Measurements from ENCODE around the gene FBH1. TPM values are rescaled to one million over a fixed set of nuclear protein-coding genes. Genes with fewer than 3 reads are reported as not detected.

The FBH1 gene
- total RNA-seq, 1 donor from 2014 or later: 54.9 TPM

GRCh38 chr10:5882961-5883360 is 7.1 kb upstream of the FBH1 start:
- Histone ChIP-seq H3K27me3 (ENCODE audit: control insufficient read depth, insufficient read depth, low read length) (no peaks in the 10 kb centered on the region), H3K4me3 (ENCODE audit: low read depth, low read length) (no peak overlapping the region), H3K36me3 (ENCODE audit: control insufficient read depth, insufficient read depth, low read length) (peaks cover 4% of the 10 kb centered on the region)
- TF ChIP-seq CTCF (IDR thresholded peaks at IDR 0.05; ENCODE audit: insufficient read depth, low read length, poor library complexity, severe bottlenecking): no peak
- no peak for DNase-seq (ENCODE audit: low read depth)

GRCh38 chr10:5885619-5886018 is 4.4 kb upstream of the FBH1 start:
- TF ChIP-seq CTCF (IDR thresholded peaks at IDR 0.05; ENCODE audit: insufficient read depth, low read length, poor library complexity, severe bottlenecking): no peak
- Histone ChIP-seq H3K27me3 (ENCODE audit: control insufficient read depth, insufficient read depth, low read length) (no peaks in the 10 kb centered on the region), H3K4me3 (ENCODE audit: low read depth, low read length) (no peak overlapping the region), H3K36me3 (ENCODE audit: control insufficient read depth, insufficient read depth, low read length) (peaks cover 4% of the 10 kb centered on the region)
- no peak for DNase-seq (ENCODE audit: low read depth)

GRCh38 chr10:5887029-5887428 is 3.0 kb upstream of the FBH1 start:
- no peak for DNase-seq (ENCODE audit: low read depth)
- H3K36me3 ChIP-seq (ENCODE audit: control insufficient read depth, insufficient read depth, low read length): peaks cover 2% of the 10 kb centered on the region
- TF ChIP-seq CTCF (IDR thresholded peaks at IDR 0.05; ENCODE audit: insufficient read depth, low read length, poor library complexity, severe bottlenecking): no peak
- H3K4me3 ChIP-seq (ENCODE audit: low read depth, low read length): no peak overlapping the region
- no peaks in the 10 kb centered on the region for H3K27me3 ChIP-seq (ENCODE audit: control insufficient read depth, insufficient read depth, low read length)

DNA sequence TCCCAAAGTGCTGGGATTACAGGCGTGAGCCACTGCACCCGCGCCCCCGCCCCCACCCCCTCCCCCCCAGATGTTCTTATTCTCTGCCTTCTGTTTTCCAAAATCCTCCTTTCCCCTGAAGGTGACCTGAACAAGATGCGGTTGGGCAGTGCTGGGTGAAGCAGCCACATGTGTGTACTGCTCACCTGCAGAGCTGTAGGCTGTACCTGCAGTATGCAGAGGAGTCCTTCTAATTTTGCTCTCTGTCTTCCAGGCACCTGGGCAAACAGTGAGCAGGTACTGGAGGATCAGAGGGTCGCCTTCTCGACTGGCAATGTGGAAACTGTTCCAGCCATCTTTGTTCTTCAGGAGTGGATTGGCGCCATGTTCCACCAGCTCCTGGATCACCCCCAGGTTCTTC is 2.4 kb upstream of the FBH1 start:
- no peaks in the 10 kb centered on the region for H3K27me3 ChIP-seq (ENCODE audit: control insufficient read depth, insufficient read depth, low read length)
- H3K36me3 ChIP-seq (ENCODE audit: control insufficient read depth, insufficient read depth, low read length): peaks cover 2% of the 10 kb centered on the region
- TF ChIP-seq CTCF (IDR thresholded peaks at IDR 0.05; ENCODE audit: insufficient read depth, low read length, poor library complexity, severe bottlenecking): no peak
- no peak for DNase-seq (ENCODE audit: low read depth)
- no peak overlapping the region for H3K4me3 ChIP-seq (ENCODE audit: low read depth, low read length)

GRCh38 chr10:5888351-5888750 is 1.7 kb upstream of the FBH1 start:
- no peak for DNase-seq (ENCODE audit: low read depth)
- H3K27me3 ChIP-seq (ENCODE audit: control insufficient read depth, insufficient read depth, low read length): no peaks in the 10 kb centered on the region
- H3K36me3 ChIP-seq (ENCODE audit: control insufficient read depth, insufficient read depth, low read length): peaks cover 2% of the 10 kb centered on the region
- H3K4me3 ChIP-seq (ENCODE audit: low read depth, low read length): peak overlapping the region; percentile 86
- no peak for TF ChIP-seq CTCF (IDR thresholded peaks at IDR 0.05; ENCODE audit: insufficient read depth, low read length, poor library complexity, severe bottlenecking)

- Histone ChIP-seq H3K4me3 (ENCODE audit: low read depth, low read length) (peak overlapping the region; percentile 86), H3K36me3 (ENCODE audit: control insufficient read depth, insufficient read depth, low read length) (peaks cover 2% of the 10 kb centered on the region), H3K27me3 (ENCODE audit: control insufficient read depth, insufficient read depth, low read length) (no peaks in the 10 kb centered on the region)
- TF ChIP-seq CTCF (IDR thresholded peaks at IDR 0.05; ENCODE audit: insufficient read depth, low read length, poor library complexity, severe bottlenecking): no peak
- DNase-seq (ENCODE audit: low read depth): no peak
Observed at GRCh38 chr10:5888843-5889623, 1.0 kb upstream of the FBH1 start.

All from kidney epithelial cell (primary cell).